NCI-H2227 treated with DMSO at 0.1 percent for 48 hours (cell line): ENCODE data around the gene S100B.
"Not testable (repeated sequence)": the region's sequence is repeated elsewhere in the genome, so short reads cannot be mapped to it uniquely, and the experiment has no call there.

Source experiments
- DNase-seq: peaks from one replicate; lab custom pipeline; 2025; lab: John Stamatoyannopoulos, UW

S100B gene

GRCh38 chr21:46604975-46605766 lies at the start of gene S100B:
Gene S100B (minus strand): TSS chr21:46605082. CDS start chr21:46602415, 2,667 bp downstream.
- peak; percentile 28 for DNase-seq

GRCh38 chr21:46651121-46651520 lies 46.2 kb upstream of the S100B start:
- no peak for DNase-seq

- no peak for DNase-seq
Measured at GRCh38 chr21:46650476-46651098, 45.7 kb upstream of the S100B start.

GRCh38 chr21:46649356-46649755 lies 44.5 kb upstream of the S100B start:
- no peak for DNase-seq

GRCh38 chr21:46648539-46648938 lies 43.7 kb upstream of the S100B start:
- DNase-seq: no peak

GRCh38 chr21:46646541-46647154 lies 41.8 kb upstream of the S100B start:
- DNase-seq: no peak

GRCh38 chr21:46645840-46646239 lies 41.0 kb upstream of the S100B start:
- no peak for DNase-seq

GRCh38 chr21:46643379-46644177 lies 38.7 kb upstream of the S100B start:
- no peak for DNase-seq

GRCh38 chr21:46641656-46642055 lies 36.8 kb upstream of the S100B start:
- DNase-seq: no peak

- DNase-seq: peak; percentile 22
Measured at GRCh38 chr21:46639489-46640386, 34.9 kb upstream of the S100B start.

GRCh38 chr21:46637952-46638746 lies 33.3 kb upstream of the S100B start:
- no peak for DNase-seq

GRCh38 chr21:46636550-46637285 lies 31.8 kb upstream of the S100B start:
- DNase-seq: peak; percentile 2

- DNase-seq: no peak
Measured at GRCh38 chr21:46636181-46636512, 31.3 kb upstream of the S100B start.

- peak; percentile 98 for DNase-seq
Measured at GRCh38 chr21:46635324-46636180, 30.7 kb upstream of the S100B start, which contains the start of gene PRMT2. Gene PRMT2 (plus strand): TSS chr21:46635674. CDS start chr21:46636952, 1,278 bp downstream.

- peak; percentile 90 for DNase-seq
Measured at GRCh38 chr21:46634966-46635323, 30.1 kb upstream of the S100B start.

- peak; percentile 15 for DNase-seq
Measured at GRCh38 chr21:46634427-46634826, 29.5 kb upstream of the S100B start.

- no peak for DNase-seq
Measured at GRCh38 chr21:46633566-46633965, 28.7 kb upstream of the S100B start.

GRCh38 chr21:46630915-46631314 lies 26.0 kb upstream of the S100B start:
- DNase-seq: not testable (repeated sequence)

GRCh38 chr21:46628868-46629267 lies 24.0 kb upstream of the S100B start:
- no peak for DNase-seq
